Stomach smooth muscle (tissue), 2 donors: ENCODE results near the gene CNN2.
"Not testable (repeated sequence)": the region's sequence is repeated elsewhere in the genome, so short reads cannot be mapped to it uniquely, and the experiment has no call there.

Experiments
- H3K27ac ChIP-seq: one replicate; pipeline ENCODE4 v1.7.0; 2013; ENCODE audit warnings: mild to moderate bottlenecking, low read length, inconsistent platforms
- H3K27me3 ChIP-seq, 2 donors: one replicate each; pipeline ENCODE4 v1.7.0; 2013; ENCODE audit warnings: low read length in 2 of 2; ENCODE audit not compliant: insufficient read depth in 2 of 2, control insufficient read depth in 1 of 2
- H3K36me3 ChIP-seq, 2 donors: one replicate each; pipeline ENCODE4 v1.7.0; 2013; ENCODE audit warnings: low read length in 2 of 2; ENCODE audit not compliant: control insufficient read depth in 2 of 2, insufficient read depth in 2 of 2
- H3K4me1 ChIP-seq: one replicate; pipeline ENCODE4 v1.7.0; 2013; ENCODE audit warnings: low read length; ENCODE audit not compliant: control insufficient read depth, insufficient read depth
- H3K4me3 ChIP-seq, 2 donors: one replicate each; pipeline ENCODE4 v1.7.0; 2013; ENCODE audit warnings: low read length in 2 of 2
- H3K9ac ChIP-seq, 2 donors: one replicate each; pipeline ENCODE4 v1.7.0; 2013; ENCODE audit warnings: low read length in 2 of 2, mild to moderate bottlenecking in 1 of 2
- H3K9me3 ChIP-seq, 2 donors: one replicate each; pipeline ENCODE4 v1.7.0; 2013; ENCODE audit warnings: low read length in 2 of 2; ENCODE audit not compliant: control insufficient read depth in 2 of 2
- donor health status: healthy.
- donor health status: Pancreatic carcinoma.

Gene CNN2

GRCh38 chr19:1018932-1019615, 7.3 kb upstream of the CNN2 start:
- no peaks in the 10 kb centered on the region for H3K27me3 ChIP-seq
- no peaks in the 10 kb centered on the region for H3K36me3 ChIP-seq
- no peaks in the 10 kb centered on the region for H3K9me3 ChIP-seq
- H3K27ac ChIP-seq: no peak overlapping the region
- peak overlapping the region; percentile 94 for H3K4me3 ChIP-seq
- H3K4me1 ChIP-seq: peaks cover 62% of the 10 kb centered on the region
- no peak overlapping the region for H3K9ac ChIP-seq

GRCh38 chr19:1019616-1019961, 6.8 kb upstream of the CNN2 start:
- H3K4me3 ChIP-seq: peak overlapping the region; percentile 94
- H3K36me3 ChIP-seq: no peaks in the 10 kb centered on the region
- H3K9me3 ChIP-seq: no peaks in the 10 kb centered on the region
- H3K27me3 ChIP-seq: no peaks in the 10 kb centered on the region
- peak overlapping the region; percentile 76 to 83 for H3K9ac ChIP-seq
- H3K27ac ChIP-seq: no peak overlapping the region
- H3K4me1 ChIP-seq: peaks cover 62% of the 10 kb centered on the region

- Histone ChIP-seq H3K9ac (peak overlapping the region; percentile 76 to 83), H3K4me3 (peak overlapping the region; percentile 94), H3K9me3 (no peaks in the 10 kb centered on the region), H3K27me3 (no peaks in the 10 kb centered on the region), H3K4me1 (peaks cover 60% of the 10 kb centered on the region), H3K27ac (peak overlapping the region; percentile 97), H3K36me3 (no peaks in the 10 kb centered on the region)
Observed at GRCh38 chr19:1019980-1020867, 6.2 kb upstream of the CNN2 start.

DNA sequence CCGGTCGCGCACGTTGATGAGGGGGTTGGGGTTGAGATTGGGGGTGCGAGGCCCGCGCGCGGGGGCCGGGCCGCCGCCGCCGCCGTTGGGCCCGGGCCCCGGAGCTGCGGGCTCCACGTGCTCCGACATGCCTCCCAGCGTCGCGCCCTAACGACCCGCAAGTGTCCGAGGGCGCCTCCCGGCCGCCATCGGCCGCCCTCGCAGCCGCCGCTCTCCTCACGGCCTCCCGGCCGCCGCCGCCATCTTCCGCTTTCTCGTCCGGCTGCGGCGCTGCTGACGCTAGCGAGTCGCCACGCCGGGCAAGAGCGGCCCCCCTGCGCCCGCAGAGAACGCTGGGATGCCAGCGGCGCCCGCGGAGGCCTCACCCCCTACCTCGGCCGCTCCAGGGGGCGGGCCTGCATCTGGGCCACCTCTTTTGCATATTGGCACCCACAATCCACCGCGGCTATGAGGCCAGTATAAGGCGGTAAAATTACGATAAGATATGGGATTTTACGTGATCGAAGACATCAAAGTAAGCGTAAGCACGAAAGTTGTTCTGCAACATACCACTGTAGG, 5.5 kb upstream of the CNN2 start, which contains the start of gene TMEM259:
TSS of gene TMEM259 (minus strand) at position 256 of the 558 bp plus-strand sequence. CDS start at position 129, 127 bp downstream.
- Histone ChIP-seq H3K9me3 (no peaks in the 10 kb centered on the region), H3K27me3 (no peaks in the 10 kb centered on the region), H3K4me1 (peaks cover 55% of the 10 kb centered on the region), H3K36me3 (no peaks in the 10 kb centered on the region), H3K9ac (peak within 1 kb of the TSS; percentile 76 to 83), H3K4me3 (peak within 1 kb of the TSS; percentile 94), H3K27ac (peak within 1 kb of the TSS; percentile 97)

- not testable (repeated sequence) for H3K36me3 ChIP-seq, H3K4me3 ChIP-seq, H3K9ac ChIP-seq, H3K9me3 ChIP-seq, H3K27ac ChIP-seq, H3K27me3 ChIP-seq
- H3K4me1 ChIP-seq: peaks cover 39% of the 10 kb centered on the region
Observed at GRCh38 chr19:1023883-1024188, 2.6 kb upstream of the CNN2 start.

- not testable (repeated sequence) for H3K36me3 ChIP-seq, H3K4me3 ChIP-seq, H3K9me3 ChIP-seq, H3K27ac ChIP-seq, H3K9ac ChIP-seq, H3K27me3 ChIP-seq
- H3K4me1 ChIP-seq: peaks cover 31% of the 10 kb centered on the region
Observed at GRCh38 chr19:1025080-1025479, 1.3 kb upstream of the CNN2 start.

GRCh38 chr19:1026783-1027649, 608 bp downstream of the CNN2 start:
- Histone ChIP-seq H3K9ac (peak overlapping the region; percentile 95 to 99), H3K4me3 (peak overlapping the region; percentile 93 to 94), H3K27me3 (no peaks in the 10 kb centered on the region), H3K4me1 (peaks cover 31% of the 10 kb centered on the region), H3K36me3 (peaks cover 3% of the 10 kb centered on the region in 2 donors), H3K9me3 (no peaks in the 10 kb centered on the region), H3K27ac (peak overlapping the region; percentile 98)

DNA sequence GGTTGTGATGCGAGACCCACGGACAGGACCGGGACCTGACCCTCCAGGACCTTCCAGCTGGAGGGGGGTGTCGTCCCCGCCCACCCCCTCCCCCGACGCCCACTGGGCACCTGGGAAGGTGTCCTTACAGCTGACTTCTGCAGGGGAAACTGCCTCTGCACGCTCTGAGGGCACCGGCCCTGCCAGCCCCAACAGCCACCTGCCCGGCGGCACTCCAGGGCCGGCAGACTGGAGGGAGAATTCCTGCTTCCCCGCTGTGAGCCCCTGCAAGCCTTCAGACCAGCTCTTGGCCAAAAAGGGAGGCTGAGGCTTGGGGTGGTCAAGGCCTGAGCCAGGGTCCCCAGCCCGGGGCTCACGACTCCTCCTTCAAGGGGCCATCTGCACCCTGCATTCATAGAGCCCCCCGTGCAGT, 1.2 kb downstream of the CNN2 start:
- Histone ChIP-seq H3K4me1 (peaks cover 32% of the 10 kb centered on the region), H3K4me3 (peak overlapping the region; percentile 93 to 94), H3K9ac (peak overlapping the region; percentile 95 to 99), H3K27ac (peak overlapping the region; percentile 98), H3K27me3 (no peaks in the 10 kb centered on the region), H3K36me3 (peaks cover 8 to 9% of the 10 kb centered on the region in 2 donors), H3K9me3 (no peaks in the 10 kb centered on the region)

DNA sequence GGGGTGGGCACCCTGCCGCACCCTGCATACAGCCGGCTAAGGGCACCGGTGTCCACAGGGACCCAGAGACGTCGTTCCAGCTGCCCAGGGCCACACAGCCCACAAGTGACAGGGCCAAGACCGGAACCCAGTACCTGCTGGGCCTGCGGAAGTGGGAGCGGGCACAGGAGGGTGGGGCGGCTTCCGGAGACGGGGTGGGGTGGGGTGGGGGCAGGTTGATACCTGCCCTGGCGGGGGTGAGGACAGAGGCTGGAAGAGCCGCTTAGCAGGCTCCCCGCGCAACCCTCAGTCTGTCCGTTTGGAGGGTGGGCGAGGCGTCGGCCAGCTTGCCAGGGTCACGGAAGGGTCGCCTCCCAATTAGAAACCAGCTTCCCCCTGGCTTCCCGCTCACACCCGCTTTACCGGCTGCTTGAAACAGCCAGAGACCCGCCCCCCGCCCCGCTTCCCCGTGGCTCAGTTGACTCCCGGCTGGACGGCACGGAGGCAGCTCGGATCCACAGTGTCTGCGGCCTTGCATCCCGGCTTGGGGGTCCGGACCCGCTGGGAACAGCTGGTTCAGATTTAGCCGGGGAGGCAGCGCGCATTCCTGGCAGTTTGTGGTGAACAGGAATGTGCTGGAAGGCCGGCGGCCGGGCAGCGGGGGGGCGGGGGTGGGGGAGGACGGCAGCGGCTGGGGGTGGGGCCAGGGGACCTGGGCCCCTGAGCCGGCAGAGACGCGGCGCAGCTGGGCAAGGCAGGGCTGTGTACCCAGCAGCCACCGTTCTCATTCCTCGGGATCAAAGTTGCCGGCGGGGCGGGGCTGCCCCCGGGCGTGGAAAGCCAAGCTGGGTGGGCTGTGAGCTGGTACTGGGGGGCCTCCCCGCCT, 1.9 kb downstream of the CNN2 start:
- Histone ChIP-seq H3K4me1 (peaks cover 32% of the 10 kb centered on the region), H3K27ac (peak overlapping the region; percentile 98), H3K27me3 (no peaks in the 10 kb centered on the region), H3K9ac (peak overlapping the region; percentile 58 to 99), H3K36me3 (peaks cover 12 to 13% of the 10 kb centered on the region in 2 donors), H3K9me3 (no peaks in the 10 kb centered on the region), H3K4me3 (peak overlapping the region; percentile 93 to 94)
